ENCODE results near the gene GMPPA. TPM values are rescaled to one million over a fixed set of nuclear protein-coding genes. Genes with fewer than 3 reads are reported as not detected.
A peak's percentile ranks its signal among the peaks of the same experiment; 100 is the strongest.

The GMPPA gene
- polyA plus RNA-seq, 1 donor (not counting 4 experiments of a cell fraction or from before 2014, with no cell fraction given), result 50.6 TPM

DNA sequence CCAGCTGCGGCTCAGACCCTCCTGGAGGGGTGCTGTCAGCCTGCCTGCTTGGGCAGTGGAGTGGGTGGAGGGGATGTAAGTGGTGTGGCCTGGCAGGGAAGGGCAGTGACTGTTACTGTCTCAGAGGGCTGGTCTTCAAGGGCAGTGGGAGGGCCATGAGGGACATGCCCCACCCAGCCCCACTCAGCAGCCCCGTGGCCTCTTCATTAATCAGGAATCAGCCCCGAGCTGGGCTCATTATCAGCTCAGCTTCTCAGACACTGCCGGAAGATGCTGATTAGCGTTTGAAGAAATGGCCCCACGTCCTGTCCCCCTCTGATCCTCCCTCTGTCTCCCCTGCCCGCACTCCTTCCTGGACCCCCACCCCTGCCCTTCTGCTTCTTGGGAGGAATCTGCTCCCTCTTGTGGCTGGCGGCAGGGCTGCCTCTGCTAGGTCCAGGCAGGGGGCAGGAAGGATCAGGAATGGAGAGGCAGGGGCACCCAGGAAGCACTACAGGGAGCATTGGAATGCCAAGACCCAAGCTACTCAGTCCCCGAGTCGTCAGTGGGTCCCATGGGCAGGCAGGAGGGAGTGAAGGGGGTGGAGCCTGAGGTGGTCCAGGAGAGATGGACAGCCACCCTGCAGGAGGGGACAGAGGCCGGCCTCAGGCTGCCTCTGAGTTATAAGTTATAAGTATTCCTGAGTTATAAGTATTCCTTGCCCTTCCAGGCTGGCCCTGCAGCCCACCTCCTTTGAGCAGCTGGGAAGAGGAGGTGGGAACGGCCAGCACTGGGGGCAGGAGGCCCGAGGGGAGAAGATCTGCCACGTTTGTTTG, 22.6 kb downstream of the GMPPA start:
- Histone ChIP-seq H3K4me2 (ENCODE audit: control insufficient read depth, extremely low read depth, insufficient read depth, low read depth, low read length) (no peak overlapping the region), H3K27ac (ENCODE audit: control insufficient read depth, insufficient read depth, low read length) (no peak overlapping the region), H3K79me2 (ENCODE audit: control insufficient read depth, insufficient read depth, low read length) (no peaks in the 10 kb centered on the region), H3K9ac (ENCODE audit: control insufficient read depth, extremely low read depth, insufficient read depth, low read length) (no peak overlapping the region), H3K4me3 (ENCODE audit: control insufficient read depth in 2 of 3, extremely low read depth in 1 of 3, insufficient read depth in 2 of 3, low read depth in 1 of 3, low read length in 3 of 3) (no peak overlapping the region), H3K9me3 (ENCODE audit: control insufficient read depth, low read depth, low read length) (no peaks in the 10 kb centered on the region), H3K27me3 (ENCODE audit: control insufficient read depth, extremely low read depth, insufficient read depth, low read length) (peaks cover 38% of the 10 kb centered on the region), H3K9me1 (ENCODE audit: control insufficient read depth, extremely low read depth, insufficient read depth, low read length) (no peaks in the 10 kb centered on the region), H2AFZ (ENCODE audit: control insufficient read depth, low read length) (no peak overlapping the region), H4K20me1 (ENCODE audit: control insufficient read depth, extremely low read depth, insufficient read depth, low read length) (peaks cover under 1% of the 10 kb centered on the region), H3K36me3 (ENCODE audit: control insufficient read depth in 2 of 2, extremely low read depth in 1 of 2, insufficient read depth in 2 of 2, low read length in 2 of 2) (no peaks in the 10 kb centered on the region), H3K4me1 (ENCODE audit: control insufficient read depth, extremely low read depth, insufficient read depth, low read length) (peaks cover 8% of the 10 kb centered on the region)
- no peak for TF ChIP-seq EZH2 (IDR thresholded peaks at IDR 0.05; ENCODE audit: low read length)
- TF ChIP-seq, protein P1, sequence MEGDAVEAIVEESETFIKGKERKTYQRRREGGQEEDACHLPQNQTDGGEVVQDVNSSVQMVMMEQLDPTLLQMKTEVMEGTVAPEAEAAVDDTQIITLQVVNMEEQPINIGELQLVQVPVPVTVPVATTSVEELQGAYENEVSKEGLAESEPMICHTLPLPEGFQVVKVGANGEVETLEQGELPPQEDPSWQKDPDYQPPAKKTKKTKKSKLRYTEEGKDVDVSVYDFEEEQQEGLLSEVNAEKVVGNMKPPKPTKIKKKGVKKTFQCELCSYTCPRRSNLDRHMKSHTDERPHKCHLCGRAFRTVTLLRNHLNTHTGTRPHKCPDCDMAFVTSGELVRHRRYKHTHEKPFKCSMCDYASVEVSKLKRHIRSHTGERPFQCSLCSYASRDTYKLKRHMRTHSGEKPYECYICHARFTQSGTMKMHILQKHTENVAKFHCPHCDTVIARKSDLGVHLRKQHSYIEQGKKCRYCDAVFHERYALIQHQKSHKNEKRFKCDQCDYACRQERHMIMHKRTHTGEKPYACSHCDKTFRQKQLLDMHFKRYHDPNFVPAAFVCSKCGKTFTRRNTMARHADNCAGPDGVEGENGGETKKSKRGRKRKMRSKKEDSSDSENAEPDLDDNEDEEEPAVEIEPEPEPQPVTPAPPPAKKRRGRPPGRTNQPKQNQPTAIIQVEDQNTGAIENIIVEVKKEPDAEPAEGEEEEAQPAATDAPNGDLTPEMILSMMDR (optimal IDR thresholded peaks at IDR 0.05 in 1 of 3, IDR thresholded peaks at IDR 0.05 in 1 of 3, conservative IDR thresholded peaks at IDR 0.05 in 1 of 3; ENCODE audit: extremely low read depth in 1 of 3, insufficient read depth in 2 of 3, low read length in 3 of 3), result peak; percentile 47 to 73 (median 66)
- no peak for DNase-seq (ENCODE audit: low read depth, low spot score)
- dilution Hi-C loops (cut with MboI; ENCODE audit: extremely low pct_ligation_motif_present, low sequenced_read_pairs), result no loop called here
- FAIRE-seq, result no peak

DNA sequence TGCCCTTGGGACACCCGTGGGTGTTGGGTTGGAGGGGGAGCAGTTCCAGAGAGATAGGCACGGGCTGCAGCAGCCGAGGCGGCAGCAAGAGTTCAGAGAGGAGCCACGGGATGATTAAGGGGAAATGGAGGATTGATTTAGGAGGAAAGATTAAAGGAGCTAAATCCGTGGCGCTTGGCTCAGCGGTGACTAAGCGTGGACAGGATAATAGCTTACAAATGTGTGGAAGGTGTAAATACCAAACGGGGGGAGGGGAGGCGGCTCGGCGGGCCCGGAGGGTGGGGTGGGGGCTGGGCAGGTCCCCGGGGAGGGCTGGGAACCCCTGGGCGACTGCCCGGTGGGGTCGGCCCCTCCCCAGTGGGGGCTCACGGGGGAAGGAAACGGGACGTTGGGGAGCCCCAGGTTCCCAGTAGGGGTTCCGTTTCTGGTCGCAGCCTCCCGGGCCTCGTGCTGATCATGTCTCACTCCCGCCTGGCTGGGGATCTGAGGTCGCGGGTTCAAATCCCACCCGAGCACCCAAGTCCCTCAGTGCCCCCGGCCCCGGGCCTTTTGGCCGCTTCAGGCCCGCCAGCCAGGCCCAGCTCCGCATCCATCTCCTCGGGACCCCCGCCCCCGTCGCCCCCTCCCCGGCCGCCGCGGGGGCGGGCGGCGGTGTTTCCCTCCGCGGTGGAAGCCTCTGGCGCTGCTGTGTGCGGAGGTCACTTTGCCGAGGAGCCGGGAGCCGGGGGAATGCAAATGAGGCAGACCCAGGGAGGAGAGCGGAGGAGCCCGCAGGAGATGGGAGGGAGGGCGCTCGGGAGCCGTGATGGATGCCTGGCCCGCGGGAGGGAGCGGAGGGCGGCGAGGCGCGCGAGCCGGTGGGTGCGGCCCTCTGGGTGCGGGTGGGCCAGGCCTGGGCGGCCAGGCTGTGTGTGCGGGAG, 23.7 kb downstream of the GMPPA start:
- H2AFZ ChIP-seq (ENCODE audit: control insufficient read depth, low read length), result peak overlapping the region; percentile 8

More for the DNA sequence above, 23.7 kb downstream of the GMPPA start:
- peak overlapping the region in 2 of 3 experiments; percentile 4 to 25 for H3K4me3 ChIP-seq (ENCODE audit: control insufficient read depth in 2 of 3, extremely low read depth in 1 of 3, insufficient read depth in 2 of 3, low read depth in 1 of 3, low read length in 3 of 3)
- H3K79me2 ChIP-seq (ENCODE audit: control insufficient read depth, insufficient read depth, low read length), result no peaks in the 10 kb centered on the region
- no peaks in the 10 kb centered on the region for H3K9me3 ChIP-seq (ENCODE audit: control insufficient read depth, low read depth, low read length)
- no peak overlapping the region for H3K27ac ChIP-seq (ENCODE audit: control insufficient read depth, insufficient read depth, low read length)
- dilution Hi-C loops (cut with MboI; ENCODE audit: extremely low pct_ligation_motif_present, low sequenced_read_pairs), result no loop called here
- peaks cover 42% of the 10 kb centered on the region for H3K27me3 ChIP-seq (ENCODE audit: control insufficient read depth, extremely low read depth, insufficient read depth, low read length)
- peak overlapping the region; percentile 51 for H3K4me2 ChIP-seq (ENCODE audit: control insufficient read depth, extremely low read depth, insufficient read depth, low read depth, low read length)
- H3K9ac ChIP-seq (ENCODE audit: control insufficient read depth, extremely low read depth, insufficient read depth, low read length), result no peak overlapping the region
- peaks cover 3% of the 10 kb centered on the region for H4K20me1 ChIP-seq (ENCODE audit: control insufficient read depth, extremely low read depth, insufficient read depth, low read length)
- H3K4me1 ChIP-seq (ENCODE audit: control insufficient read depth, extremely low read depth, insufficient read depth, low read length), result peaks cover 8% of the 10 kb centered on the region
- H3K9me1 ChIP-seq (ENCODE audit: control insufficient read depth, extremely low read depth, insufficient read depth, low read length), result no peaks in the 10 kb centered on the region
- FAIRE-seq, result peak; percentile 81
- DNase-seq (ENCODE audit: low read depth, low spot score), result no peak
- H3K36me3 ChIP-seq (ENCODE audit: control insufficient read depth in 2 of 2, extremely low read depth in 1 of 2, insufficient read depth in 2 of 2, low read length in 2 of 2), result no peaks in the 10 kb centered on the region
- TF ChIP-seq, protein P1 (optimal IDR thresholded peaks at IDR 0.05 in 1 of 3, IDR thresholded peaks at IDR 0.05 in 1 of 3, conservative IDR thresholded peaks at IDR 0.05 in 1 of 3; ENCODE audit: extremely low read depth in 1 of 3, insufficient read depth in 2 of 3, low read length in 3 of 3), result peak in 1 of 3 experiments; percentile 35
- TF ChIP-seq EZH2 (IDR thresholded peaks at IDR 0.05; ENCODE audit: low read length), result no peak
